HG03558 (cell line): Measurements from ENCODE around the gene GRK3.
"Not testable (repeated sequence)": the region's sequence is repeated elsewhere in the genome, so short reads cannot be mapped to it uniquely, and the experiment has no call there.

Source experiments
- ATAC-seq: cut with Tn5 transposase; IDR thresholded peaks from one replicate; pipeline ENCODE4 v1.9.1; 2021; ENCODE audit warnings: moderate number of reproducible peaks; ENCODE audit not compliant: unreplicated experiment; ENCODE audit errors: extremely low read depth

The GRK3 gene

DNA sequence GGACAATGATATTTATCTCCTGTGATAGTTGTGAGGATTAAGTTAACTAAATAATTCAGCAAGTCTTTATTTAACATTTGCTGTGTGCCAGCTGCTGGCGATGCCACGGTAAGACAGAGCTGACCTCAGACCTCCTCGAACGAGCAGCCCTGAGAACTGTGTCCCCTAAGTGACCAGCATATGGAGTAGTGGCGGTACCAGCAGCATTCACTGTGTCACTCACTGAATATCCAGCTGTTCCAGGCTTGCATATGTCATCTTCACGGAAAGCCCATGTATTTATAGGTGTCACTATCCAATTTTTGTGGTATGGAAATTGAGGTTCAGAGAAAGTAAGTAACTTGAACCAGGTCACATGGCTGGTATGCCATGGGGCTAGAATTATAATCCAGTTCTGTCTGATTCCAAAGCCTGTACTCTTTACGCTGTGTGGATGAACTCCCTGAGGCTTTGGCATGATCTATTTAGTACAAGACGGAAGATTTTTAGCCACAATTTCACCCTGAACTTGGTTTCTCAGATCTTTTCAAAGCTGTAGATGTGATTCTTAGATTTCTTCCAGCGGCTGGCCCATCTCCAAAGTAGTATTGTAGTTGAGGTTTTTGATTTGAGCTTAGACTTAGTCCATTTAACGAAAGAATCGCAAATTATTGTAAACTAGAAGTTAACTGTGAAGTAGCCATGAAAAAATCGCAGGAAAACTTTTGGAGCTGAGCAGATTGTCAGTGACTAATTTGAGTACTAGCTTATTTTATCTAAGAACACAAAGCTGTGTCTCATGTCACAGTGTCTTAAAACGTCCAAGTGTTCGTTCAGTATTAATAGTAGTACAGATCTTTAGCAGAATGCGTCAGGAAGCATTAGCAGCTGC lies 128.2 kb downstream of the GRK3 start:
- no peak for ATAC-seq

GRCh38 chr22:25693268-25693565 lies 128.7 kb downstream of the GRK3 start:
- ATAC-seq, result no peak

DNA sequence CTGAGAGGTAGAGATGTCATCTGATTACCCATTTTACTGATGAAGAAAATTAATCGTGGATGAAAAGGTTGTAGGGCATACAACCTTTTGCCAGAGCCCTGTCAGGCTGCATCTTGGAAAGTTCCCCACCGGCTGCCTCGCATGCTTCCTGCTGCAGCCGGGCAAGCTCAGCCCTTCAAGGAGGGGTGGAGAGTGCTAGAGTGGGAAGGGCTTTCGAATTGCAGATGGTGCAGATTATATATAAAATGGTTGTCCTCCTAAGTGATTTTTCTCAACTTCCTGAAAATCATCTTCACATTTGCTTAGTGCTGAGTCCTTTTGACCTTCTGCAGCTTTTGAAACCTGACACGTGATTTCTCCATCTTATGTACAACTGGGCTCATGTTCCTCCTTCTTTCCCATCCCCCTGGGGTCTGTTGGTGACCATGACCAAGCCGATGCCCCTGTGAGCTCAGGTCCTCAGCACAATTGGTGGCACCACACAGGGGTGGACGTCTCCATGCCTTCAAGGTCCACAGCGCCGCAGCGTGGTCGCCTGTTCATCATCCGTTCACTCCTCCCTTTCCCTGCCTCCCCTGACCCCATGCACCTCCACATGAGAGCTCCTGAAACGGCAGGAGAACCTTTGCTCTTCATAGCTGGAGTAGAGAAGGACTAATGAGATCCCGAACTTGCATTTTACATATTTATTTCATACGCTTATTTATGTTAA lies 129.9 kb downstream of the GRK3 start:
- no peak for ATAC-seq

GRCh38 chr22:25695146-25695545 lies 130.7 kb downstream of the GRK3 start:
- no peak for ATAC-seq

GRCh38 chr22:25696763-25697162 lies 132.3 kb downstream of the GRK3 start:
- ATAC-seq, result no peak

- ATAC-seq, result no peak
These were observed 132.7 kb downstream of the GRK3 start for GRCh38 chr22:25697181-25697664.

DNA sequence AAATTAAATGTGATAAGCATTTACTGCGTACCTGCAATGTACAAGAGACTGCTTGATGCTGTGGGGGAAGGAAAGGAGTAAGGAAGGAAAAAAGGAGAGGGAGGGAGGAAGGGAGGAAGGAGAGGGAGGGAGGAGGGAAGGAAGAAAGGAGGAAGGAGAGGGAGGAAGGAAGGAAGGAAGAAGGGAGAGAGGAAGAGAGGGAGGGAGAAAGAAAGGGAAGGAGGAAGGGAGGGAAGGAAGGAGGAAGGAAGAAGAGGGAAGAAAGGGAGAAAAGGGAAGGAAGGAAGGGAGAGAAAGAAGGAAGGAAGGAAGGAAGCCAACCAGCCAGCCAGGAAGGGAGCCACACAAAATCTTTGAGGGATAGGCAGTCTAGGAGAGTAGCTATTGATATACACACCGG lies 133.5 kb downstream of the GRK3 start:
- no peak for ATAC-seq

GRCh38 chr22:25698461-25698860 lies 134.0 kb downstream of the GRK3 start:
- no peak for ATAC-seq

DNA sequence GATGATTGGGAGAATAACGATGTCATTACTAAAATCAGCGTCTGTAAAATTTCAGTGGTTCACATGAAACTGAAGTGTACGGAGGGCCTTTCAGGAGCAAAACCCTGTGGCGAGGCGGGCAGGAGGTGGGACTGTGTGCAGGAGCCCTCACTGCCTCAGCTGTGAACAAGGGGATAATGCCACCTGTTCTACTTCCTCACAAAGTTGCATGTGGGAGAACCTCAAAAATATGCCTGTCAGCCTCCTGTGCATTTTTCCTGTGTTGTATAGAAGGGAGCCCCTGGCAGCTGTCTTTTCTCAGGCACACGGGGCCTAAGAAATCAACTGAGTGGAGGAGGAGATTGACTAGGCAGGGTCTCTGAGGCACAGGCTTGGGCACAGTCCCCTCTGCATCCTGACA lies 134.5 kb downstream of the GRK3 start:
- ATAC-seq, result no peak

DNA sequence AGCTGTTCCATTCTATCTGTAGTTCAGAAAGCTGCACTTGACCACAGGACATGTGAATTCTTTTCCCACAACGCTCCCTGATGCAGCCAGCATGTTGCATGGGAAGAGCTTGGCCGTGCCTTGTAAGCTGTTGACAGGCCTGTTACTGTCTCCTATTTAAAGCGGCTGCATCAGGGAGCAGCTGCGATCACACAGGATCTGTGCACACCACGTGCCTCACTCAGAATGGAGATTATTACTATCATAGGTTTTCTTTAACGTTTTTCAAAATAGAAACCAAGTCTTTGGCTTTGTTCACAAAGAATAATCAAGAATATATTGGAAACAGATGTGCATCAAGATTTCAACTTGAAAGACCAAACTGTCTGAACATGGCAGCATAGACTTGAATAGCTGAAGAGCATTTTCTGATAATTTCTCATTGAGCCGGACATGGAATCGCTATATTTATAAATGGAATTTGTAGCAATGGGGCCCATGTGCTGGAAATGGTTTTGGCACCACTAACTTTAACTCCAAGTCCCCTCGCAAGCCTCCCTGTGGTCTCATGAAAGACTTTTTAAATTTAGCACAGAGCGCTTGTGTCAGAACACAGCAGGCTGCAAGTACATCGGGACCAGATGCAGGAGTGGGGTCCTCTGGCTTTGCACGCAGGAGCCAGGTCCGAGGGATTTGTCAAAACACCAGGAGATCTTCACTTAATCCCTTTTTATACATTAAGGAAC lies 136.7 kb downstream of the GRK3 start:
- no peak for ATAC-seq

DNA sequence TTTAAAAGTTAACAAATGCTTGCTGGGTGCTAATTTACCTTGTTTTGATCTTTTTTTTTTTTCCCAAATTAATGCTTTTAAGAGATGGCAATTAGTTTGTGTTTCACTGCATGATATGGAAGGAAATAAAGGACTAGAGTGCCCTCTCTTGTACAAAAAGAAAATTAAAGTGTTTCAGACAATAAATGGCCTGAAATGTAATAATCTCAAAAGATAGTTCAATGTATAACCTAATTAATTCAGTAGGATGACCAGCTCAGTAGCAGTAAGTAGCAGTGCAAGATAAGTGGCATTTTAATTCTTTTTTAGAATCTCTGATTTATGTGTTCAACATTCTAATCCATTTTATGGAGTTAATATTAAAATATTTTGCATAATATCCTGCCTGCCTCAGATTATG lies 137.6 kb downstream of the GRK3 start:
- no peak for ATAC-seq

- no peak for ATAC-seq
These were observed 138.2 kb downstream of the GRK3 start for GRCh38 chr22:25702571-25703167.

DNA sequence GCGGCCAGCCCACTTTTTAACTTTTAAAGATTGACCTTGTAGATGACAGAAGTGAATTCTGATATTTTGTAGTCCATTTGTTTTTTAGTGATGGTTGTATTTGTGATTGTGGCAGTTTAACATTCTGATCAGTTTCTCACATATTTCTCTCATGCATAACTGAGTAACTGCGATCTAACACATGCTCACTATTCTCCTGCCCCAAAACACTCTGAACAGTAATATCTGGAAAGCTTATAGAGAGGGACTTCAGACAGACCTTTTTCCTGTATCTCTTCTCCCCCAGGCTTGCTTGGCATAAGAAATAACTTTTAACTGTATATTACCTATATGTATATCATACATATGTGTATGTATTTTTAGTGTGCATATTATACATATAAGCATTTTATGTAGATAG lies 140.2 kb downstream of the GRK3 start:
- no peak for ATAC-seq

DNA sequence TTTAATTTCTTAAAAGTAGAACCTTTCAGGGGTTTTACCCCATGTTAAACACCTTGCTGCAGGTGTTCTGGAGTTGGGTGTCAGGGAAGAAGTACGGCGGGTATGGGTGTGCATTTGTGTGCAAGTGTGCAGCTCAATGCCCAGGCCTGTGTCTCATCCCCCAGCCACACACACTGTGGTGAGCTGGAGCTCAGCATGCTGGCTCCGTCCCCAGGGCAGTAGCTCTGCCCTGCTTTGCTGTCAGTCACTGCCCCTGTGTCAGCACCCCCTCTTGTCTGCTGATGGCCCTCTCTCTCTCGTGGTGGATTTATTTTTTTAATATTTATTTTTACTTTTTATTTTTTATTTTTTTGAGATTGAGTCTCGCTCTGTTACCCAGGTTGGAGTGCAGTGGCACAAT lies 141.7 kb downstream of the GRK3 start:
- no peak for ATAC-seq

GRCh38 chr22:25708430-25708829 lies 144.0 kb downstream of the GRK3 start:
- ATAC-seq, result not testable (repeated sequence)

GRCh38 chr22:25709758-25710157 lies 145.3 kb downstream of the GRK3 start:
- ATAC-seq, result no peak

- ATAC-seq, result no peak
These were observed 146.0 kb downstream of the GRK3 start for GRCh38 chr22:25710501-25710900.

DNA sequence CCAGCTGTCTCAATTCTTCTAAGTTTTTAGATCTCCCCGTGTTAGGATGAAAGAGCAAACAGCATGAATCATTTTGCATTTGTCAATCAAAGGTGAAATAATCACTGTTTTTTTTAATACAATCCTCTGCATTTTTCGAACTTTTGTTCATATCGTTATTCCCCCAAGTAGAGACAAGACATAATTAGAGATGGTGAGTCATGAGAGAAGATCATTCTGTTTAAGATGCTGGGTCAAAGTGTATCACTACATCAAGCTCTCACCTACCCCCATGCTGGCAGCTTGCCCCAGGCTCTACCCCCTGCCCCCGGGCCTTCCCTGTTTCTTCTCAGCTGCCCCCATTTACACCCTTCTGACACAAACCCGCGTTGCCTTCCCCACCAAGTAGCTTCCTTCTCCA lies 147.0 kb downstream of the GRK3 start:
- ATAC-seq, result no peak

GRCh38 chr22:25712661-25713400 lies 148.4 kb downstream of the GRK3 start:
- ATAC-seq, result no peak

- no peak for ATAC-seq
These were observed 149.6 kb downstream of the GRK3 start for GRCh38 chr22:25714070-25714469.
